Thyroid gland (tissue), 4 donors: ENCODE results near the gene NPIPB9.

Experiments
- POLR2A ChIP-seq, 2 donors: fragments of 450-650 bp; IDR thresholded peaks; one replicate each; pipeline ENCODE4 v1.6.1; 2017; ENCODE audit warnings: antibody characterized with exemption in 2 of 2, mild to moderate bottlenecking in 2 of 2, moderate library complexity in 1 of 2
- TF ChIP-seq, protein P1 (sequence below), 6 experiments: fragments of 200-600 bp in 3 of 6; fragments of 450-650 bp in 3 of 6; sonication (generic) in 3 of 6; IDR thresholded peaks; one replicate each; pipeline ENCODE4 v1.5.1; 2016 to 2019; ENCODE audit warnings: antibody characterized with exemption in 6 of 6, mild to moderate bottlenecking in 2 of 6, inconsistent platforms in 1 of 6, moderate library complexity in 1 of 6

DNA sequence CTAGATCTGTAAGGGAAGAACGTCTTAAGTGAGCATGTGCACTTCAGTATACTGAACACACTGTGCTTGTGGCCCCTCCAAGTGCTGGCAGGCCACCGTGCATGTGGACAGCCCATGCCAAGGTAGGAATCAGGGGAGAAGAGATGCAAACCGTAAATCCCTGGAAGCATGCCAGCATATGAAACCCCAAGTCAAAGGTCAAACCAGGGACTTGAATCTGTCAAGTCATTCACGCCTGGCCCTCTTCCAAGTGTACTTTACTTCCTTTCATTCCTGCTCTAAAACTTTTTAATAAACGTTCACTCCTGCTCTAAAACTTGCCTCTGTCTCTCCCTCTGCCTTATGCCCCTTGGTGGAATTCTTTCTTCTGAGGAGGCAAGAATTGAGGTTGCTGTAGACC is 68.4 kb downstream of the NPIPB9 start:
- TF ChIP-seq, protein P1, sequence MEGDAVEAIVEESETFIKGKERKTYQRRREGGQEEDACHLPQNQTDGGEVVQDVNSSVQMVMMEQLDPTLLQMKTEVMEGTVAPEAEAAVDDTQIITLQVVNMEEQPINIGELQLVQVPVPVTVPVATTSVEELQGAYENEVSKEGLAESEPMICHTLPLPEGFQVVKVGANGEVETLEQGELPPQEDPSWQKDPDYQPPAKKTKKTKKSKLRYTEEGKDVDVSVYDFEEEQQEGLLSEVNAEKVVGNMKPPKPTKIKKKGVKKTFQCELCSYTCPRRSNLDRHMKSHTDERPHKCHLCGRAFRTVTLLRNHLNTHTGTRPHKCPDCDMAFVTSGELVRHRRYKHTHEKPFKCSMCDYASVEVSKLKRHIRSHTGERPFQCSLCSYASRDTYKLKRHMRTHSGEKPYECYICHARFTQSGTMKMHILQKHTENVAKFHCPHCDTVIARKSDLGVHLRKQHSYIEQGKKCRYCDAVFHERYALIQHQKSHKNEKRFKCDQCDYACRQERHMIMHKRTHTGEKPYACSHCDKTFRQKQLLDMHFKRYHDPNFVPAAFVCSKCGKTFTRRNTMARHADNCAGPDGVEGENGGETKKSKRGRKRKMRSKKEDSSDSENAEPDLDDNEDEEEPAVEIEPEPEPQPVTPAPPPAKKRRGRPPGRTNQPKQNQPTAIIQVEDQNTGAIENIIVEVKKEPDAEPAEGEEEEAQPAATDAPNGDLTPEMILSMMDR (IDR thresholded peaks at IDR 0.05) = no peak
- TF ChIP-seq POLR2A (IDR thresholded peaks at IDR 0.05) = no peak
